ENCODE results near the gene CHID1.

CHID1 gene

GRCh38 chr11:818396-819128, 92.0 kb downstream of the CHID1 start, which contains the start of gene PNPLA2:
Gene PNPLA2 (plus strand): TSS chr11:818914. CDS start chr11:819719, 805 bp downstream.
- H3K4me1 Mint-ChIP-seq (ENCODE audit: low read depth) = peaks cover 5% of the 10 kb centered on the region
- H3K9me3 Mint-ChIP-seq = no peaks in the 10 kb centered on the region
- H3K27ac Mint-ChIP-seq = peak within 1 kb of the TSS; percentile 82
- no peak for DNase-seq (ENCODE audit: low spot score)
- no peaks in the 10 kb centered on the region for H3K27me3 Mint-ChIP-seq (ENCODE audit: low read depth)
- peak within 1 kb of the TSS; percentile 79 for H3K4me3 Mint-ChIP-seq
- peaks cover 5% of the 10 kb centered on the region for H3K36me3 Mint-ChIP-seq (ENCODE audit: low read depth)

All from T-helper 2 cell treated with Interferon-gamma antibody and Interleukin-4, amounts not matched to agents 5 μg/mL and 100 μg/mL, for 36 hours (primary cell).